CD8-positive, alpha-beta memory T cell (primary cell): ENCODE results near the gene MGAT4B. TPM values are rescaled to one million over a fixed set of nuclear protein-coding genes. Genes with fewer than 3 reads are reported as not detected.

ENCODE experiments used
- CTCF ChIA-PET: fragments of 350-600 bp; sonication (Branson Sonifier 250); formaldehyde crosslinking; loops from one replicate; lab custom pipeline; 2021; ENCODE audit warnings: antibody characterized with exemption; lab: Charles Lee
- POLR2A ChIA-PET: fragments of 350-600 bp; sonication (Branson Sonifier 250); formaldehyde crosslinking; loops from one replicate; lab custom pipeline; 2021; ENCODE audit warnings: antibody characterized with exemption; lab: Charles Lee
- DNase-seq, 5 donors: peaks; one replicate each; pipeline versions ENCODE4 v3.0.0 to v3.0.0-alpha.2; 2020 to 2022; ENCODE audit warnings: mixed read lengths in 1 of 5
- H3K27ac ChIP-seq: one replicate; pipeline ENCODE4 v1.7.0; 2013; ENCODE audit warnings: low read depth, mild to moderate bottlenecking, low read length, moderate library complexity
- H3K27me3 ChIP-seq: 2 replicates; pipeline ENCODE4 v1.7.0; 2013; ENCODE audit warnings: low read length, mild to moderate bottlenecking; ENCODE audit not compliant: insufficient read depth, poor library complexity, severe bottlenecking
- H3K36me3 ChIP-seq: 2 replicates; pipeline ENCODE4 v1.7.0; 2013; ENCODE audit warnings: mild to moderate bottlenecking, low read length, moderate library complexity; ENCODE audit not compliant: insufficient read depth
- H3K4me1 ChIP-seq: 2 replicates; pipeline ENCODE4 v1.7.0; 2013; ENCODE audit warnings: mild to moderate bottlenecking, low read length, moderate library complexity; ENCODE audit not compliant: insufficient read depth
- H3K4me3 ChIP-seq: 2 replicates; pipeline ENCODE4 v1.7.0; 2013; ENCODE audit warnings: mild to moderate bottlenecking, low read length
- H3K9me3 ChIP-seq: 2 replicates; pipeline ENCODE4 v1.7.0; 2013; ENCODE audit warnings: mild to moderate bottlenecking, low read length
- H3K27ac Mint-ChIP-seq, 8 donors: one replicate each; pipeline ENCODE4 v1.8.0; 2020 to 2021; ENCODE audit warnings: mixed read lengths in 8 of 8, mild to moderate bottlenecking in 6 of 8, inconsistent platforms in 3 of 8, moderate library complexity in 3 of 8
- H3K27me3 Mint-ChIP-seq, 2 donors: one replicate each; pipeline ENCODE4 v1.8.0; 2020 to 2021; ENCODE audit warnings: mixed read lengths in 2 of 2, mild to moderate bottlenecking in 1 of 2, moderate library complexity in 1 of 2
- H3K36me3 Mint-ChIP-seq, 3 donors: one replicate each; pipeline ENCODE4 v1.8.0; 2020 to 2021; ENCODE audit warnings: mixed read lengths in 3 of 3, inconsistent platforms in 1 of 3, mild to moderate bottlenecking in 1 of 3
- H3K4me1 Mint-ChIP-seq, 3 donors: one replicate each; pipeline ENCODE4 v1.8.0; 2020 to 2021; ENCODE audit warnings: mixed read lengths in 3 of 3, inconsistent platforms in 1 of 3, mild to moderate bottlenecking in 1 of 3
- H3K4me3 Mint-ChIP-seq, 7 donors: one replicate each; pipeline ENCODE4 v1.8.0; 2020 to 2021; ENCODE audit warnings: mixed read lengths in 7 of 7, mild to moderate bottlenecking in 6 of 7, moderate library complexity in 4 of 7, inconsistent platforms in 2 of 7
- H3K9me3 Mint-ChIP-seq, 5 donors: one replicate each; pipeline ENCODE4 v1.8.0; 2020 to 2022; ENCODE audit warnings: mixed read lengths in 5 of 5, mild to moderate bottlenecking in 3 of 5, moderate library complexity in 2 of 5, inconsistent platforms in 1 of 5
- polyA plus RNA-seq: library from polyadenylated mRNA; unstranded; fragments of 300-500 nt; fragmentation: Illumina TruSeq; gene quantifications from one replicate; pipeline ENCODE4 v1.2.3, GENCODE V29; 2021
- total RNA-seq, 2 experiments: library from RNA; stranded (reverse); gene quantifications; one replicate each; pipeline ENCODE4 v1.2.3, GENCODE V29; 2021

The MGAT4B gene
- total and polyA plus RNA-seq, 3 experiments from 2014 or later, result 21.0 to 103 (median 94.0) TPM

DNA sequence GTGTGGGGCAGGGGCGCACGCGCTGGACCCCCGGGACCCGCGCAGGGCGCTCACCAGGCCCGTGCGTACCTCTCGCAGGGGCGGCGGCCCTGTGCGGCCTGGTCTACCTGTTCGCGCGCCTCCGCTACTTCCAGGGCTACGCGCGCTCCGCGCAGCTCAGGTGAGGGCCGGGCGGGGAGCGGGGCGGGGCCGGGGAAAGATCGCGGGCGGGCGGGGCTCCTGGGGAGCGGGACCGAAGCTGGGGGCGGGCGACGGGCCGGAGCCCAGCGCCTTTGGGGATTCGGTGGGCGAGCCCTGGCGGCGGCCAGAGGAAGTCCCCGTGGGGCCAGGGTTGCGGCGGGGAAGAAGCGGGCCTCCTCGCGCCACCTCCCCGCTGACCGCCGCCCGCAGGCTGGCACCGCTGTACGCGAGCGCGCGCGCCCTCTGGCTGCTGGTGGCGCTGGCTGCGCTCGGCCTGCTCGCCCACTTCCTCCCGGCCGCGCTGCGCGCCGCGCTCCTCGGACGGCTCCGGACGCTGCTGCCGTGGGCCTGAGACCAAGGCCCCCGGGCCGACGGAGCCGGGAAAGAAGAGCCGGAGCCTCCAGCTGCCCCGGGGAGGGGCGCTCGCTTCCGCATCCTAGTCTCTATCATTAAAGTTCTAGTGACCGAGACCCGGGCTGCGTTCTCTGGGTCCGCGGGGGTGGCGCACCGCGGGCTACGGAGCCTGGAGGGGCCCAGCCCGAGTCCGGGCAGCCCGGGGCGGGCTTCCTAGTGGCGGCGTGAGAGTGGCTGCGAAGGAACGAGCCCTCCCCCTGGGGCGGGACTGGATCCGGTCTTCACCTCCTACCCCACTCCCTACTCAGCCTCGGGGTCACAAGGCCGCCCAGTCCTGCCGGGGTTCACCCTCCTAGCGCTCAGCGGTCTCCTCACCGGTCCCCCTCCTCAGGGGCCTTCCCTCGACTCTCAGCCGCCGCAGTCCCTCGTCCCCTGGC lies 10.5 kb downstream of the MGAT4B start:
- peak; percentile 56 to 73 (median 63) for DNase-seq
- peaks cover 9% of the 10 kb centered on the region for H3K36me3 ChIP-seq
- ChIA-PET POLR2A (interaction anchor here (0.8 to 1.9 kb wide), 6 partner anchors 10 to 173 kb away, joined by 3 to 8 read pairs (median 4); partner anchors contain the start of genes HNRNPH1 and MGAT4B), CTCF (interaction anchor here (1.0 to 5.9 kb wide), 15 partner anchors 9 to 118 kb away, joined by 3 to 61 read pairs (median 4); partner anchors contain the start of gene MAML1)
- peaks cover 28% of the 10 kb centered on the region for H3K4me1 ChIP-seq
- no peaks in the 10 kb centered on the region for H3K27me3 Mint-ChIP-seq
- no peaks in the 10 kb centered on the region for H3K9me3 ChIP-seq
- H3K36me3 Mint-ChIP-seq, result peaks cover 0 to 32% (median 3%) of the 10 kb centered on the region in 3 donors
- H3K4me3 ChIP-seq, result peak overlapping the region; percentile 47
- H3K27me3 ChIP-seq, result no peaks in the 10 kb centered on the region
- H3K4me3 Mint-ChIP-seq, result peak overlapping the region; percentile 50 to 82 (median 67)
- peaks cover 27 to 39% (median 28%) of the 10 kb centered on the region in 3 donors for H3K4me1 Mint-ChIP-seq
- no peaks in the 10 kb centered on the region for H3K9me3 Mint-ChIP-seq
- H3K27ac Mint-ChIP-seq, result peak overlapping the region in 6 of 8 donors; percentile 50 to 96 (median 67)
- H3K27ac ChIP-seq, result no peak overlapping the region

- Mint-ChIP-seq H3K4me1 (peaks cover 27 to 39% (median 28%) of the 10 kb centered on the region in 3 donors), H3K9me3 (no peaks in the 10 kb centered on the region), H3K27ac (peak overlapping the region in 5 of 8 donors; percentile 52 to 92 (median 60)), H3K36me3 (peaks cover 0 to 29% (median 3%) of the 10 kb centered on the region in 3 donors), H3K4me3 (peak overlapping the region; percentile 37 to 87 (median 61)), H3K27me3 (no peaks in the 10 kb centered on the region)
- ChIA-PET POLR2A (interaction anchor here (0.8 to 1.9 kb wide), 7 partner anchors 11 to 172 kb away, joined by 3 to 8 read pairs (median 4); partner anchors contain the start of genes HNRNPH1, MAML1 and MGAT4B), CTCF (interaction anchor here (1.0 to 5.9 kb wide), 10 partner anchors 9 to 93 kb away, joined by 3 to 61 read pairs (median 6); partner anchors contain the start of gene MAML1)
- peaks cover 9% of the 10 kb centered on the region for H3K36me3 ChIP-seq
- H3K9me3 ChIP-seq, result no peaks in the 10 kb centered on the region
- no peak for DNase-seq
- no peaks in the 10 kb centered on the region for H3K27me3 ChIP-seq
- H3K4me3 ChIP-seq, result peak overlapping the region; percentile 47
- peaks cover 28% of the 10 kb centered on the region for H3K4me1 ChIP-seq
- H3K27ac ChIP-seq, result no peak overlapping the region
These were observed 11.4 kb downstream of the MGAT4B start for GRCh38 chr5:179795049-179795862.

DNA sequence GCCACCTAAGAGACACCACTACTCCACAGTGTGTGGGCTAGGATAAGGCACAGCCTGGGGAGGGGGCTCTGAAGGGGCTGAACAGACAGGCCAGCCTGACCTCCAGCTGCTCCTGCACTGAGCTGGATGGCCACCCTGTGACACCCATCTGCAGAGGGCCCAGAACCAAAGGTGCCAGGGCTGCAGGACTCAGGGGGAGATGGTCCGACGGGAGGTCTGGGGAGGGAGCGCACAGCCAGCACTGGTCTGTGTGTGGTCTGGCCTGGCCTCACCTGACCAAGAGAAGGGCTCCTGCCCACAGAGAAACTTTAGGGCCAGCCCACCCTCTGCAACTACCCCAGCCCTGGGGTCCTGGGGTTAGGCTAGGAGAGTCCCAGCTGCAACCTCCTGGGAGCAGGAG lies 12.1 kb downstream of the MGAT4B start:
- Histone ChIP-seq H3K36me3 (peaks cover 9% of the 10 kb centered on the region), H3K27ac (no peak overlapping the region), H3K9me3 (no peaks in the 10 kb centered on the region), H3K4me1 (peaks cover 28% of the 10 kb centered on the region), H3K27me3 (no peaks in the 10 kb centered on the region), H3K4me3 (peak overlapping the region; percentile 47)
- Mint-ChIP-seq H3K36me3 (peaks cover 0 to 23% (median 2%) of the 10 kb centered on the region in 3 donors), H3K4me1 (peaks cover 27 to 39% (median 28%) of the 10 kb centered on the region in 3 donors), H3K4me3 (peak overlapping the region; percentile 37 to 88 (median 61)), H3K27ac (peak overlapping the region in 6 of 8 donors; percentile 39 to 94 (median 88)), H3K9me3 (no peaks in the 10 kb centered on the region), H3K27me3 (no peaks in the 10 kb centered on the region)
- no peak for DNase-seq
- POLR2A ChIA-PET, result interaction anchor here (0.6 to 1.9 kb wide), 7 partner anchors 11 to 171 kb away, joined by 4 to 8 read pairs (median 5); partner anchors contain the start of genes HNRNPH1, MAML1, MGAT4B and SQSTM1
- CTCF ChIA-PET, result interaction anchor here (1.6 to 5.9 kb wide), 3 partner anchors 30 to 64 kb away, joined by 3 to 61 read pairs (median 5); partner anchors contain the start of gene MAML1

DNA sequence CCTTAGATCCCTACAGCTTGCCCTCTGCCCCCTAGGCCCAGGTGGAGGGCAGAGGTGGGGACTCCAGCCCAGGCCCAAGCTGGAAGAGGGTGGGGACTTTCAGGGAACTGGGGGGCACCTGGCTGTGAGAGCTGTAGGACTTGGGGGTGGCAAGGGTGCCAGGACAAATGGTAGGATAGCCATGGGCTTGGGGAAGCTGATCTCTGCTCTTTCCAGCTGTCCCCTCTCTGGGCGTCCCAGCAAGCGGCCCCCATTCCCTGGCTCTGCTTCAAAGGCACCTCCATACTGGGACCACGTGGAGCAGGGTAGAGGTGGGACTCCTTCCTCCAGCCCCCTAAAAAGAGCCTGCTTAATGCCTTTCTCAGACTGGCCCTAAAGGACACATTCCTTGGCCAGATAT lies 12.5 kb downstream of the MGAT4B start:
- peak overlapping the region; percentile 63 to 88 (median 76) for H3K4me3 Mint-ChIP-seq
- Histone ChIP-seq H3K36me3 (peaks cover 9% of the 10 kb centered on the region), H3K9me3 (no peaks in the 10 kb centered on the region), H3K27me3 (no peaks in the 10 kb centered on the region), H3K27ac (no peak overlapping the region), H3K4me3 (peak overlapping the region; percentile 41), H3K4me1 (peaks cover 28% of the 10 kb centered on the region)
- H3K9me3 Mint-ChIP-seq, result no peaks in the 10 kb centered on the region
- peaks cover 27 to 39% (median 28%) of the 10 kb centered on the region in 3 donors for H3K4me1 Mint-ChIP-seq
- peaks cover 0 to 19% (median 0%) of the 10 kb centered on the region in 3 donors for H3K36me3 Mint-ChIP-seq
- ChIA-PET CTCF (interaction anchor here (0.9 to 5.9 kb wide), 4 partner anchors 8 to 64 kb away, joined by 3 to 61 read pairs (median 6); partner anchors contain the start of gene MAML1), POLR2A (interaction anchor here (0.6 to 1.9 kb wide), 8 partner anchors 12 to 171 kb away, joined by 3 to 7 read pairs (median 5); partner anchors contain the start of genes HNRNPH1, MAML1 and SQSTM1)
- peak overlapping the region; percentile 86 to 95 (median 90) for H3K27ac Mint-ChIP-seq
- no peak for DNase-seq
- no peaks in the 10 kb centered on the region for H3K27me3 Mint-ChIP-seq

DNA sequence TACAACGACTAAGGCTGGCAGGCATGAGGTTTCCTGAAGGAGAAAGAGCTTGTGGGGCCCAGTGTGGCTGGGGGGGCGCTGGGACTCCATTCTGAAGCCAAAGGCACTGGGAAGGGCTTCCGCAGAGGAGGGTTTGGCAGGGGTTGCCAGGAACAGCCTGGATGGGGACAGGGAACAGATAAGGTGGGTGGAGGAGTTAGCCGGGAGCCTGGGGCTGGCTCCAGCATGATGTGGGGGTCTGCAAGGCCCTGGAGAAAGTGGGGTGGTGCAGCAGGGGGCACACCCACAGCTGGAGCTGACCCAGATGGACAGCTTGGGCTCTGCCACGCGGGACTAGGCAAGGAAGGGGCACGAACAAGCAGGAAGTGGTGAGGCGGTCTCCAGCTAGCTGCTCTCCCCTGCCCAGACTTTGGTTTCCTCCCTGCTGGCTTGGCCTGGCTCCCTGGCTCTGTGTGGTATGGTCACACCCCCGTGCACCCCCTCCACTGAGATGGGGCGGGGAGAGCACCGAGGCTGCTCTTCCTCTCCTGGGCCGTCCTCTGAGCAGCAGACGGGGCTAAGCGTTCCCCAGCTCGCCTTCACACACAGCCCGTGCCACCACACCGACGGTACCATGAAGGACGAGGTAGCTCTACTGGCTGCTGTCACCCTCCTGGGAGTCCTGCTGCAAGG lies 13.1 kb downstream of the MGAT4B start, which contains the start of gene LTC4S:
Gene LTC4S (plus strand): TSS at position 519 of the 672 bp plus-strand sequence. CDS start 95 bp downstream, at position 614.
- ChIA-PET POLR2A (interaction anchor here (0.6 to 1.9 kb wide), 9 partner anchors 12 to 170 kb away, joined by 3 to 9 read pairs (median 5); partner anchors contain the start of genes HNRNPH1, MAML1 and SQSTM1), CTCF (interaction anchor here (0.9 to 5.9 kb wide), 4 partner anchors 8 to 63 kb away, joined by 3 to 61 read pairs (median 6); partner anchors contain the start of gene MAML1)
- peaks cover 0 to 13% (median 0%) of the 10 kb centered on the region in 3 donors for H3K36me3 Mint-ChIP-seq
- no peaks in the 10 kb centered on the region for H3K27me3 Mint-ChIP-seq
- Histone ChIP-seq H3K27ac (no peak within 1 kb of the TSS), H3K4me3 (peak within 1 kb of the TSS; percentile 47), H3K9me3 (no peaks in the 10 kb centered on the region), H3K4me1 (peaks cover 28% of the 10 kb centered on the region), H3K36me3 (peaks cover 5% of the 10 kb centered on the region), H3K27me3 (no peaks in the 10 kb centered on the region)
- H3K9me3 Mint-ChIP-seq, result no peaks in the 10 kb centered on the region
- peaks cover 27 to 39% (median 28%) of the 10 kb centered on the region in 3 donors for H3K4me1 Mint-ChIP-seq
- peak within 1 kb of the TSS; percentile 63 to 88 (median 76) for H3K4me3 Mint-ChIP-seq
- peak within 1 kb of the TSS; percentile 86 to 95 (median 90) for H3K27ac Mint-ChIP-seq
- peak; percentile 41 to 80 (median 53) for DNase-seq

DNA sequence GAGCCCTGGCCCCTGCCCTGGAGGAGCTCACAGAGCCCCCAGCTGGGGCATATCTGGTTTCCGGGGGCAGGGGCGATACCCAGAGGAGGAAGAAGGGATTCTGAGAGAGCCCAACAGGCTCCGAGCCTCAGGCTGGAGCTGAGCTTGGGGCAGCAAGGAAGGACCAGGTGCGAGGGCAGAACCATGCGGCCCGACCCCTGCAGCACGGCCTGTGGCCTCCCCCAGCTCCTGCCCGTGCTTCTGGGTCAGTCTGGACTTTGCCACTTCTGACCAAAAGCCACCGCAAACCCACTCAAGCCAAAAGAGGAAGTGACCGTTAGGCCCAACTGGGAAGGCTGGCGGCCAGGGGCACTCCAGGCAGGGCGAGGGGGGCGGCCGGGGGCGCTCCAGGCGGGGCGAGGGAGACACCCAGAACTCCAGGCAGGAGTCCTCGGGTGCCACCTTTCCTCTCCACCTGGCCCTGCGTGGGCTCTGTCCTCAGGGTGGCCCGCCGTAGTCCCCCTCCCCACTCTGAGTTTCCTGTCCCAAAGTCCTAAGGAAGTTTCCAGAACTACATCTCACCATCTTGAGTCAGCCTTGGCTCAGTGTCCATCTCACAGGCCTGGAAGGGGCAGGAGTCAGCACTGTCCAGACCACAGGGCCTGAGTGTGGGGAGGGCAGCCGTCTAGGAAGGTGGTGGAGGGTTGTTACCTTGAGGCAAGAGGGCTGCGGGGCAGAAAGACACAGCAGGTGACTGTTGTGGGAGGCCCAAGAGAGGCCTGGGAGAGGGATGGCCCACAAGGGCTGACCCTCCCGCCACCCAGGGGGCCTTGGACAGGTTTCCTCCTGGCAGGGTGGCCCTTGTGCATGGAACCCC lies 13.8 kb downstream of the MGAT4B start:
- Histone ChIP-seq H3K4me1 (peaks cover 28% of the 10 kb centered on the region), H3K27me3 (no peaks in the 10 kb centered on the region), H3K27ac (no peak overlapping the region), H3K9me3 (no peaks in the 10 kb centered on the region), H3K4me3 (no peak overlapping the region), H3K36me3 (no peaks in the 10 kb centered on the region)
- H3K9me3 Mint-ChIP-seq, result no peaks in the 10 kb centered on the region
- no peak for DNase-seq
- no peaks in the 10 kb centered on the region for H3K27me3 Mint-ChIP-seq
- POLR2A ChIA-PET, result interaction anchor here (0.6 to 1.9 kb wide), 5 partner anchors 17 to 115 kb away, joined by 4 to 9 read pairs (median 5); partner anchors contain the start of gene SQSTM1
- peaks cover 0 to 8% (median 0%) of the 10 kb centered on the region in 3 donors for H3K36me3 Mint-ChIP-seq
- peak overlapping the region; percentile 86 to 95 (median 90) for H3K27ac Mint-ChIP-seq
- H3K4me3 Mint-ChIP-seq, result peak overlapping the region in 6 of 7 donors; percentile 63 to 80 (median 75)
- H3K4me1 Mint-ChIP-seq, result peaks cover 27 to 39% (median 28%) of the 10 kb centered on the region in 3 donors
- CTCF ChIA-PET, result interaction anchor here (0.9 to 5.9 kb wide), 7 partner anchors 9 to 116 kb away, joined by 3 to 61 read pairs (median 4); no protein-coding TSS in a partner anchor
